HL-60 (cell line): ENCODE results near the gene ACAD11.
A peak's percentile ranks its signal among the peaks of the same experiment; 100 is the strongest.

Experiments
- DNase-seq, 2 experiments: peaks; one replicate each; pipeline ENCODE4 v3.0.0-alpha.2; 2010 to 2020; ENCODE audit warnings: low read depth in 1 of 2, low spot score in 1 of 2
- H3K27ac ChIP-seq: fragments of 250-450 bp; sonication (Bioruptor Pico); replicated peaks from 2 replicates; pipeline ENCODE4 v1.5.1; 2020; ENCODE audit warnings: mild to moderate bottlenecking, moderate library complexity
- H3K27me3 ChIP-seq: fragments of 250-450 bp; sonication (Bioruptor Pico); 2 replicates; pipeline ENCODE4 v1.5.1; 2021; ENCODE audit warnings: mild to moderate bottlenecking, moderate library complexity; ENCODE audit not compliant: insufficient read depth, poor library complexity, severe bottlenecking
- H3K4me3 ChIP-seq: replicated peaks from 2 replicates; pipeline ENCODE4 v1.5.1; 2011; ENCODE audit warnings: mild to moderate bottlenecking, control low read depth, low read length; ENCODE audit not compliant: insufficient read depth
- CTCF ChIP-seq: IDR thresholded peaks from one replicate; pipeline ENCODE4 v1.5.1; 2011; ENCODE audit warnings: low read length, control low read depth, inconsistent platforms; ENCODE audit not compliant: insufficient read depth
- GABPA ChIP-seq: IDR thresholded peaks from 2 replicates; pipeline ENCODE4 v1.6.1; 2012; ENCODE audit warnings: low read depth
- POLR2AphosphoS5 ChIP-seq: IDR thresholded peaks from 2 replicates; pipeline ENCODE4 v1.6.1; 2012; ENCODE audit warnings: low read depth
- REST ChIP-seq: IDR thresholded peaks from 2 replicates; pipeline ENCODE4 v1.6.1; 2012; ENCODE audit warnings: low read depth; ENCODE audit not compliant: insufficient replicate concordance
- SPI1 ChIP-seq: IDR thresholded peaks from 2 replicates; pipeline ENCODE4 v1.6.1; 2012; ENCODE audit warnings: low read depth, mild to moderate bottlenecking, borderline replicate concordance

ACAD11 gene

GRCh38 chr3:132550579-132551305 lies 108.9 kb downstream of the ACAD11 start:
- no peak overlapping the region for H3K4me3 ChIP-seq
- peak in 1 of 2 experiments; percentile 20 for DNase-seq
- TF ChIP-seq CTCF (no peak), SPI1 (peak; percentile 28; the same call in 1 of the 2 replicates)
- H3K27me3 ChIP-seq: no peaks in the 10 kb centered on the region
- H3K27ac ChIP-seq: peak overlapping the region; percentile 17; the same call in 1 of the 2 replicates

- Histone ChIP-seq H3K27me3 (no peaks in the 10 kb centered on the region), H3K27ac (peak overlapping the region; percentile 17; the same call in 1 of the 2 replicates), H3K4me3 (no peak overlapping the region)
- no peak for DNase-seq
- no peak for TF ChIP-seq POLR2AphosphoS5
- no peak for TF ChIP-seq CTCF
- no peak for TF ChIP-seq SPI1
- TF ChIP-seq REST: no peak
- no peak for TF ChIP-seq GABPA
Measured at GRCh38 chr3:132549890-132550578, 109.6 kb downstream of the ACAD11 start.

- H3K27ac ChIP-seq: no peak overlapping the region
- no peak overlapping the region for H3K4me3 ChIP-seq
- no peak for TF ChIP-seq REST
- TF ChIP-seq CTCF: no peak
- no peak for TF ChIP-seq POLR2AphosphoS5
- TF ChIP-seq SPI1: no peak
- no peak for DNase-seq
- H3K27me3 ChIP-seq: no peaks in the 10 kb centered on the region
Measured at GRCh38 chr3:132549169-132549568, 110.4 kb downstream of the ACAD11 start.
